Neuronal stem cell (in vitro differentiated cells): ENCODE results near the gene KRT85.

Experiments used
- DNase-seq: peaks from one replicate; pipeline ENCODE4 v3.0.0-alpha.2; 2013; ENCODE audit warnings: low spot score
- H2AFZ ChIP-seq: one replicate; pipeline ENCODE4 v1.6.1; 2013; ENCODE audit warnings: mild to moderate bottlenecking, low read length, inconsistent platforms
- H2AK5ac ChIP-seq: 2 replicates; pipeline ENCODE4 v1.6.1; 2013; ENCODE audit warnings: low read depth, mild to moderate bottlenecking, inconsistent platforms, low read length, moderate library complexity, mixed read lengths
- H2BK120ac ChIP-seq: 2 replicates; pipeline ENCODE4 v1.6.1; 2013; ENCODE audit warnings: low read depth, mild to moderate bottlenecking, inconsistent platforms, low read length, moderate library complexity, mixed read lengths
- H2BK12ac ChIP-seq: one replicate; pipeline ENCODE4 v1.6.1; 2013; ENCODE audit warnings: low read length, inconsistent platforms
- H2BK15ac ChIP-seq: 2 replicates; pipeline ENCODE4 v1.6.1; 2013; ENCODE audit warnings: mild to moderate bottlenecking, low read length, inconsistent platforms, mixed read lengths
- H2BK5ac ChIP-seq: one replicate; pipeline ENCODE4 v1.6.1; 2013; ENCODE audit warnings: inconsistent platforms, mild to moderate bottlenecking, low read length, moderate library complexity
- H3K14ac ChIP-seq: one replicate; pipeline ENCODE4 v1.6.1; 2013; ENCODE audit warnings: low read length, inconsistent platforms
- H3K18ac ChIP-seq: 2 replicates; pipeline ENCODE4 v1.6.1; 2013; ENCODE audit warnings: low read length, inconsistent platforms
- H3K23ac ChIP-seq: 2 replicates; pipeline ENCODE4 v1.6.1; 2013; ENCODE audit warnings: low read depth, mild to moderate bottlenecking, mixed read lengths, low read length, inconsistent platforms; ENCODE audit not compliant: poor library complexity
- H3K27ac ChIP-seq: replicated peaks from 3 replicates; pipeline ENCODE4 v1.5.1; 2013; ENCODE audit warnings: low read length, inconsistent platforms
- H3K27me3 ChIP-seq, 3 experiments: 2 replicates each; pipeline ENCODE4 v1.6.1; 2013; ENCODE audit warnings: low read length in 3 of 3, mild to moderate bottlenecking in 2 of 3, inconsistent platforms in 1 of 3, low read depth in 1 of 3, mixed read lengths in 1 of 3, moderate library complexity in 1 of 3; ENCODE audit not compliant: control insufficient read depth in 3 of 3, insufficient read depth in 3 of 3
- H3K36me3 ChIP-seq, 2 donors: replicated peaks in 1 of 2; 2 replicates each; pipeline ENCODE4 v1.6.1; 2013; ENCODE audit warnings: low read length in 2 of 2; ENCODE audit not compliant: control insufficient read depth in 2 of 2, insufficient read depth in 2 of 2
- H3K4ac ChIP-seq: 2 replicates; pipeline ENCODE4 v1.6.1; 2013; ENCODE audit warnings: inconsistent platforms, mild to moderate bottlenecking, low read length, moderate library complexity
- H3K4me1 ChIP-seq, 2 donors: 1 replicate in 1 of 2; 2 replicates in 1 of 2; pipeline ENCODE4 v1.6.1; 2013; ENCODE audit warnings: low read length in 2 of 2, low read depth in 1 of 2; ENCODE audit not compliant: control insufficient read depth in 2 of 2, insufficient read depth in 1 of 2
- H3K4me2 ChIP-seq: one replicate; pipeline ENCODE4 v1.6.1; 2013; ENCODE audit warnings: mild to moderate bottlenecking, low read length, inconsistent platforms; ENCODE audit not compliant: insufficient read depth, poor library complexity, severe bottlenecking
- H3K4me3 ChIP-seq, 2 donors: 2 replicates each; pipeline ENCODE4 v1.5.1; 2013; ENCODE audit warnings: low read length in 2 of 2, mild to moderate bottlenecking in 2 of 2, inconsistent platforms in 1 of 2, moderate library complexity in 1 of 2
- H3K79me1 ChIP-seq: one replicate; pipeline ENCODE4 v1.6.1; 2013; ENCODE audit warnings: low read depth, mild to moderate bottlenecking, inconsistent platforms, low read length, moderate library complexity
- H3K9ac ChIP-seq: one replicate; pipeline ENCODE4 v1.6.1; 2013; ENCODE audit warnings: mild to moderate bottlenecking, low read depth, low read length, inconsistent platforms; ENCODE audit not compliant: poor library complexity
- H3K9me3 ChIP-seq, 2 donors: replicated peaks in 1 of 2; 2 replicates each; pipeline versions ENCODE3 to v1.6.1; 2013; ENCODE audit warnings: low read length in 2 of 2, mild to moderate bottlenecking in 2 of 2, inconsistent platforms in 1 of 2, low read depth in 1 of 2, mixed read lengths in 1 of 2, moderate library complexity in 1 of 2; ENCODE audit not compliant: control insufficient read depth in 2 of 2, insufficient read depth in 1 of 2
- H4K8ac ChIP-seq: one replicate; pipeline ENCODE4 v1.6.1; 2013; ENCODE audit warnings: low read depth, mild to moderate bottlenecking, inconsistent platforms, low read length, moderate library complexity
- H4K91ac ChIP-seq: one replicate; pipeline ENCODE4 v1.6.1; 2013; ENCODE audit warnings: low read length, low read depth, mild to moderate bottlenecking, inconsistent platforms; ENCODE audit not compliant: poor library complexity
- WGBS, 2 donors: extraction: QIAGEN DNeasy Blood & Tissue Kit; methylation state at CpG; one replicate each; pipeline ENCODE4 v1.1.7; 2013; ENCODE audit warnings: missing lambda C conversion rate in 2 of 2, mixed read lengths in 1 of 2; ENCODE audit not compliant: insufficient read length in 2 of 2, insufficient replicate concordance in 1 of 2; ENCODE audit errors: extremely low coverage in 2 of 2; 5-methylcytosine and 5-hydroxymethylcytosine counted together

Gene KRT85

DNA sequence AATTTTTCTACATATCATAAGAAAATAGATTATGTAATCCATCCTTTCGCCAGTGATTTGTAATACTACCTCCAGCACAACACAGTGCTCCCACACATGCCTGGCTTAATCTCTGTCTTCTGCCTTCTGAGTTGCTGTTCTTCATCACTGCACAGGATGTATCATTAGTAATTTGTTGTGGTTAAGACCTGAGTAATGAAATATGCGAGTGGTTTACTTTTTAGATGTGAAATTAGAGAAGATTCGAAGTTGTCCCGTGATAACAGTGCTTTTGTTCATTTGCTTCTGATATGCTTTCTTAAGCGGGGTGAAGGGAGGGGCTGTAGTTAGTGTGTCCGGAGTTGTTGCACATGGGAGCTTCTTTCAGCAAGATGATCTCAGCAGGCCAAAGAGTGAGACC, 18.1 kb downstream of the KRT85 start:
- no peaks in the 10 kb centered on the region for H3K79me1 ChIP-seq
- no CpG with 5 or more reads among the region's 6 CpGs for WGBS, 2 donors
- no peak overlapping the region for H4K8ac ChIP-seq
- no peak overlapping the region for H2BK15ac ChIP-seq
- no peak overlapping the region for H4K91ac ChIP-seq
- no peak overlapping the region for H3K4ac ChIP-seq
- no peak overlapping the region for H3K14ac ChIP-seq
- no peaks in the 10 kb centered on the region for H3K4me1 ChIP-seq
- H3K18ac ChIP-seq = no peak overlapping the region
- H3K23ac ChIP-seq = no peak overlapping the region
- no peak overlapping the region for H2AFZ ChIP-seq
- H3K9ac ChIP-seq = no peak overlapping the region
- no peak overlapping the region for H3K4me3 ChIP-seq
- no peak overlapping the region for H2BK5ac ChIP-seq
- no peak overlapping the region for H2BK12ac ChIP-seq
- peaks cover 0 to 17% (median 2%) of the 10 kb centered on the region in 3 experiments for H3K27me3 ChIP-seq
- H2BK120ac ChIP-seq = no peak overlapping the region
- H3K36me3 ChIP-seq = no peaks in the 10 kb centered on the region
- H2AK5ac ChIP-seq = no peak overlapping the region
- no peak for DNase-seq
- H3K9me3 ChIP-seq = no peaks in the 10 kb centered on the region
- no peak overlapping the region for H3K27ac ChIP-seq
- no peak overlapping the region for H3K4me2 ChIP-seq

DNA sequence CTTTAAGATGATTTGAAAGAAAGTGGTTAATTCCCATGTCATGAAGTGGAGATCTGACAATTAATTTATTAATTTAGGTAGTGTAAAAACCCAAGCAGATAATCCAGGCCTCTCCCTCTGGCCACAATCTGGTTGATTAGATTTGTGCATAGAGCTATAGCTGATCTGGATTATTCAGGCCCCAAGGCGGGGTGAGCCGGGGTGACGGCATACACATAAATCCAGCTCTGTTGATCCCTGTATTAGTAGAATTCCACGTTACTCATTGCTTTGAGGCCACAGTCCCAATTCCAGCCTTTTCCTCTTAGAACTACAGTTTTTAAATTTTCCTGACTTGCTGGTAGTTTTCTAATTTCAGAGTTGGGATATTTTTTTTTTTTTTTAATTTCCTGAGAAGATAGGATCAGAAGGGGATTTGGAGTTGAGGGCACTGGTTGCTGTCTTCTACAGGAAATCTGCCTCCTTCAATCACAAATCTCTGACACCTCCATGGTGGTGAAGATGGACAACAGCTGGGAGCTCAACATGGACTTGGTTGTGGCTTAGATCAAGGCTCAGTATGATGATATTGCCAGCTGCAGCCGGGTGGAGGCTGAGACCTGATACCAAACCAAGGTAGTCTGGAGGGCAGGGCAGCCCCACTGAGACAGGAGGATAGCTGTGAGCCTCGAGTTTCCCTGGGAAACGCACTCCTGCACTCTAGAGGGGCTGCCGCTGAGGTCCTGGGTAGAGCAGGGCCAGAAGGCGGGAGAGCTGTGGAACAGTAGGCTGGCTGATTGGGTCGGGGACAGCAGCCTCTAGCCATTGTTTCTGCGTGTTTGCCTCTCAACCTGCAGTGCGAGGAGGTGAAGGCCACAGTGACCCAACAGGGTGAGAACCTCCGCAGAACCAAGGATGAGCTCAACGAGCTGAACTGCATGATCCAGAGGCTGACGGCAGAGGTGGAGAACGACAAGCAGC, 19.4 kb downstream of the KRT85 start:
- H3K4ac ChIP-seq = no peak overlapping the region
- WGBS, 2 donors = no CpG with 5 or more reads among the region's 16 CpGs
- H3K27ac ChIP-seq = no peak overlapping the region
- no peak overlapping the region for H2BK15ac ChIP-seq
- H2BK12ac ChIP-seq = no peak overlapping the region
- H3K79me1 ChIP-seq = no peaks in the 10 kb centered on the region
- no peak overlapping the region for H3K18ac ChIP-seq
- H3K36me3 ChIP-seq = no peaks in the 10 kb centered on the region
- H3K4me2 ChIP-seq = no peak overlapping the region
- no peak overlapping the region for H3K14ac ChIP-seq
- no peaks in the 10 kb centered on the region for H3K9me3 ChIP-seq
- H2BK120ac ChIP-seq = no peak overlapping the region
- H3K27me3 ChIP-seq = peaks cover 0 to 13% (median 2%) of the 10 kb centered on the region in 3 experiments
- no peaks in the 10 kb centered on the region for H3K4me1 ChIP-seq
- H2AFZ ChIP-seq = no peak overlapping the region
- peak overlapping the region in 1 of 2 donors; percentile 13 for H3K4me3 ChIP-seq
- H2AK5ac ChIP-seq = no peak overlapping the region
- H2BK5ac ChIP-seq = no peak overlapping the region
- H3K9ac ChIP-seq = no peak overlapping the region
- no peak for DNase-seq
- no peak overlapping the region for H3K23ac ChIP-seq
- no peak overlapping the region for H4K8ac ChIP-seq
- no peak overlapping the region for H4K91ac ChIP-seq

GRCh38 chr12:52347016-52347415, 20.3 kb downstream of the KRT85 start:
- DNase-seq = no peak

DNA sequence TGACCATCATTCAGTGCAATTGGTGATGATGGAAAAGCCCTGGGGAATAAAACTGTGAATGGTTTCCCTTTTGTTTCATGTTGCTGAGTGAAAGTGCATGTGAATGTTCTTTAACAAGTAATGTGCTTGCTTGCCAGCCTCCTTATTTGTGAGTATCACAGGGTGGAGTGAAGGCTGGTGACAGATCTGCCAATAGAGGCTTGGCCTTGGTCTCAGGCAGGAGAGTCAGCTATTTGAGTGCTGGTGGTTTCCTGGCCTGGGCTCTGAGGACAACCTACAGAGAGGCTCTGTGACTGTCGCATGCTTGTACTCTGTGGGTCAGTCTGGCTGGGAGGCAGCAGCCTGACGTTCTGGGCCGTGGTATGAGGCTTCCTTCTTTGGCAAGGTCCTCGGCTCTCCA, 20.7 kb downstream of the KRT85 start:
- H3K4me3 ChIP-seq = no peak overlapping the region
- no peak overlapping the region for H2AK5ac ChIP-seq
- H2BK12ac ChIP-seq = no peak overlapping the region
- no peak overlapping the region for H3K4ac ChIP-seq
- no peak overlapping the region for H4K8ac ChIP-seq
- no peaks in the 10 kb centered on the region for H3K79me1 ChIP-seq
- H2BK15ac ChIP-seq = no peak overlapping the region
- no peaks in the 10 kb centered on the region for H3K9me3 ChIP-seq
- H3K18ac ChIP-seq = no peak overlapping the region
- H3K9ac ChIP-seq = no peak overlapping the region
- H3K36me3 ChIP-seq = no peaks in the 10 kb centered on the region
- H3K27ac ChIP-seq = no peak overlapping the region
- no peak overlapping the region for H2BK120ac ChIP-seq
- H3K4me2 ChIP-seq = no peak overlapping the region
- no peak for DNase-seq
- no peak overlapping the region for H2AFZ ChIP-seq
- no peaks in the 10 kb centered on the region for H3K4me1 ChIP-seq
- no peak overlapping the region for H3K14ac ChIP-seq
- peaks cover 0 to 12% (median 2%) of the 10 kb centered on the region in 3 experiments for H3K27me3 ChIP-seq
- no peak overlapping the region for H2BK5ac ChIP-seq
- H4K91ac ChIP-seq = no peak overlapping the region
- no CpG with 5 or more reads among the region's 4 CpGs for WGBS, 2 donors
- no peak overlapping the region for H3K23ac ChIP-seq

More at GRCh38 chr12:52347016-52347415, 20.3 kb downstream of the KRT85 start:
- no peaks in the 10 kb centered on the region for H3K9me3 ChIP-seq
- no peak overlapping the region for H2AK5ac ChIP-seq
- WGBS, 2 donors = no CpG with 5 or more reads among the region's 9 CpGs
- no peak overlapping the region for H2AFZ ChIP-seq
- no peaks in the 10 kb centered on the region for H3K79me1 ChIP-seq
- peaks cover 0 to 12% (median 2%) of the 10 kb centered on the region in 3 experiments for H3K27me3 ChIP-seq
- no peak overlapping the region for H3K4me2 ChIP-seq
- no peak overlapping the region for H2BK15ac ChIP-seq
- H3K4ac ChIP-seq = no peak overlapping the region
- H3K36me3 ChIP-seq = no peaks in the 10 kb centered on the region
- no peak overlapping the region for H2BK120ac ChIP-seq
- H3K27ac ChIP-seq = no peak overlapping the region
- H3K9ac ChIP-seq = no peak overlapping the region
- H3K14ac ChIP-seq = no peak overlapping the region
- no peak overlapping the region for H2BK5ac ChIP-seq
- no peak overlapping the region for H3K23ac ChIP-seq
- no peak overlapping the region for H3K4me3 ChIP-seq
- H4K91ac ChIP-seq = no peak overlapping the region
- no peak overlapping the region for H3K18ac ChIP-seq
- no peak overlapping the region for H2BK12ac ChIP-seq
- no peak overlapping the region for H4K8ac ChIP-seq
- H3K4me1 ChIP-seq = no peaks in the 10 kb centered on the region
